ENCODE data around the gene CAPNS2. TPM values are rescaled to one million over a fixed set of nuclear protein-coding genes. Genes with fewer than 3 reads are reported as not detected.

The CAPNS2 gene
- total RNA-seq, 2 experiments from 2014 or later: not detected

Other genes with a start within 250 kb of the CAPNS2 start
- not detected for gene IRX6, start 242.5 kb upstream of the CAPNS2 start, total RNA-seq
- gene MMP2, start 87.5 kb upstream of the CAPNS2 start, total RNA-seq: not detected
- gene LPCAT2, start 57.6 kb upstream of the CAPNS2 start, total RNA-seq: under 1 TPM; 0.22 to 0.36 TPM
- not detected for gene SLC6A2, start 89.3 kb downstream of the CAPNS2 start, total RNA-seq